ENCODE results near the gene DYSF.

DYSF gene

GRCh38 chr2:71555798-71556454 lies 102.6 kb downstream of the DYSF start:
- DNase-seq, result no peak

GRCh38 chr2:71556692-71557250 lies 103.4 kb downstream of the DYSF start:
- no peak for DNase-seq

- no peak for DNase-seq
Measured at GRCh38 chr2:71557321-71557720, 104.0 kb downstream of the DYSF start.

GRCh38 chr2:71558300-71559051 lies 105.1 kb downstream of the DYSF start:
- DNase-seq, result no peak

GRCh38 chr2:71559080-71559827 lies 105.9 kb downstream of the DYSF start:
- no peak for DNase-seq

- no peak for DNase-seq
Measured at GRCh38 chr2:71559828-71560637, 106.7 kb downstream of the DYSF start.

- DNase-seq, result no peak
Measured at GRCh38 chr2:71560638-71561011, 107.3 kb downstream of the DYSF start.

GRCh38 chr2:71561441-71562267 lies 108.3 kb downstream of the DYSF start:
- DNase-seq, result no peak

GRCh38 chr2:71562518-71562917 lies 109.2 kb downstream of the DYSF start:
- DNase-seq, result no peak

GRCh38 chr2:71563872-71564271 lies 110.5 kb downstream of the DYSF start:
- DNase-seq, result no peak

GRCh38 chr2:71564361-71564760 lies 111.0 kb downstream of the DYSF start:
- no peak for DNase-seq

GRCh38 chr2:71564790-71565189 lies 111.4 kb downstream of the DYSF start:
- DNase-seq, result no peak

- no peak for DNase-seq
Measured at GRCh38 chr2:71566372-71566771, 113.0 kb downstream of the DYSF start.

GRCh38 chr2:71567625-71568024 lies 114.3 kb downstream of the DYSF start:
- DNase-seq, result no peak

GRCh38 chr2:71568103-71568502 lies 114.7 kb downstream of the DYSF start:
- DNase-seq, result no peak

- DNase-seq, result no peak
Measured at GRCh38 chr2:71570511-71570910, 117.2 kb downstream of the DYSF start.

GRCh38 chr2:71570951-71571460 lies 117.6 kb downstream of the DYSF start:
- no peak for DNase-seq

GRCh38 chr2:71571945-71572344 lies 118.6 kb downstream of the DYSF start:
- DNase-seq, result no peak

GRCh38 chr2:71575966-71576365 lies 122.6 kb downstream of the DYSF start:
- no peak for DNase-seq

- DNase-seq, result no peak
Measured at GRCh38 chr2:71576541-71576940, 123.2 kb downstream of the DYSF start.

GRCh38 chr2:71577209-71577608 lies 123.8 kb downstream of the DYSF start:
- DNase-seq, result no peak
